Measurements from ENCODE around the gene ZNF280D. TPM values are rescaled to one million over a fixed set of nuclear protein-coding genes. Genes with fewer than 3 reads are reported as not detected.

ZNF280D gene
- total RNA-seq, 2 donors from 2014 or later, result 28.3 to 38.7 TPM

GRCh38 chr15:56732135-56732885, 999 bp downstream of the ZNF280D start:
- WGBS, 2 donors, result 3% methylated on average over 12 of the region's 12 CpGs
- DNase-seq (peak in 2 of 4 donors; percentile 19 to 34), ATAC-seq (peak; percentile 13)
- intact Hi-C loops (cut with DNase I), result no loop called here
- no peaks in the 10 kb centered on the region for H3K9me3 ChIP-seq
- peak overlapping the region; percentile 45 to 57 for H3K4me3 ChIP-seq
- TF ChIP-seq CTCF (IDR thresholded peaks at IDR 0.05) (no peak), POLR2A (IDR thresholded peaks at IDR 0.05) (no peak)
- peaks cover 28% of the 10 kb centered on the region for H3K4me1 ChIP-seq
- peak overlapping the region; percentile 93 to 100 (median 96) for H3K27ac ChIP-seq
- no peaks in the 10 kb centered on the region for H3K36me3 ChIP-seq (replicated peaks in 1 of 2; ENCODE audit: insufficient read depth in 1 of 2, low read depth in 2 of 2)
- H3K27me3 ChIP-seq, result no peaks in the 10 kb centered on the region

GRCh38 chr15:56731548-56731947, 1.8 kb downstream of the ZNF280D start:
- H3K27me3 ChIP-seq, result no peaks in the 10 kb centered on the region
- no peak for DNase-seq
- no peaks in the 10 kb centered on the region for H3K36me3 ChIP-seq (replicated peaks in 1 of 2; ENCODE audit: insufficient read depth in 1 of 2, low read depth in 2 of 2)
- no peaks in the 10 kb centered on the region for H3K9me3 ChIP-seq
- ATAC-seq, result no peak
- peaks cover 32% of the 10 kb centered on the region for H3K4me1 ChIP-seq
- TF ChIP-seq POLR2A (IDR thresholded peaks at IDR 0.05) (no peak), CTCF (IDR thresholded peaks at IDR 0.05) (no peak)
- H3K27ac ChIP-seq, result peak overlapping the region in 3 of 4 donors; percentile 93 to 100 (median 99)
- WGBS, 2 donors, result 38 to 45% methylated on average over 8 of the region's 8 CpGs
- intact Hi-C loops (cut with DNase I), result no loop called here
- H3K4me3 ChIP-seq, result no peak overlapping the region

GRCh38 chr15:56729561-56729960, 3.7 kb downstream of the ZNF280D start:
- no peak overlapping the region for H3K27ac ChIP-seq
- no peak for TF ChIP-seq POLR2A (IDR thresholded peaks at IDR 0.05)
- TF ChIP-seq CTCF (IDR thresholded peaks at IDR 0.05), result no peak
- peaks cover 49% of the 10 kb centered on the region for H3K4me1 ChIP-seq
- H3K9me3 ChIP-seq, result no peaks in the 10 kb centered on the region
- H3K36me3 ChIP-seq (replicated peaks in 1 of 2; ENCODE audit: insufficient read depth in 1 of 2, low read depth in 2 of 2), result no peaks in the 10 kb centered on the region
- ATAC-seq (no peak), DNase-seq (no peak)
- no peak overlapping the region for H3K4me3 ChIP-seq
- 72 to 78% methylated on average over 2 of the region's 2 CpGs for WGBS, 2 donors
- intact Hi-C loops (cut with DNase I), result no loop called here
- H3K27me3 ChIP-seq, result no peaks in the 10 kb centered on the region

- ATAC-seq, result no peak
- Histone ChIP-seq H3K27ac (no peak overlapping the region), H3K4me1 (peaks cover 34% of the 10 kb centered on the region), H3K4me3 (no peak overlapping the region), H3K9me3 (no peaks in the 10 kb centered on the region), H3K36me3 (replicated peaks in 1 of 2; ENCODE audit: insufficient read depth in 1 of 2, low read depth in 2 of 2) (no peaks in the 10 kb centered on the region), H3K27me3 (no peaks in the 10 kb centered on the region)
- DNase-seq, result no peak
- WGBS, 2 donors, result 74 to 79% methylated on average over 1 of the region's 1 CpG
- TF ChIP-seq POLR2A (IDR thresholded peaks at IDR 0.05), result no peak
- TF ChIP-seq CTCF (IDR thresholded peaks at IDR 0.05), result no peak
- intact Hi-C loops (cut with DNase I), result no loop called here
Measured at GRCh38 chr15:56725386-56725785, 7.9 kb downstream of the ZNF280D start.

GRCh38 chr15:56724232-56724631, 9.1 kb downstream of the ZNF280D start:
- 40 to 54% methylated on average over 3 of the region's 3 CpGs for WGBS, 2 donors
- Histone ChIP-seq H3K36me3 (replicated peaks in 1 of 2; ENCODE audit: insufficient read depth in 1 of 2, low read depth in 2 of 2) (no peaks in the 10 kb centered on the region), H3K9me3 (no peaks in the 10 kb centered on the region), H3K4me3 (no peak overlapping the region), H3K27ac (no peak overlapping the region), H3K4me1 (peaks cover 32% of the 10 kb centered on the region), H3K27me3 (no peaks in the 10 kb centered on the region)
- intact Hi-C loops (cut with DNase I), result no loop called here
- ATAC-seq (no peak), DNase-seq (no peak)
- TF ChIP-seq POLR2A (IDR thresholded peaks at IDR 0.05), result no peak
- no peak for TF ChIP-seq CTCF (IDR thresholded peaks at IDR 0.05)
